Left cardiac atrium (tissue), 4 donors: Measurements from ENCODE around the gene RRP1. TPM values are rescaled to one million over a fixed set of nuclear protein-coding genes. Genes with fewer than 3 reads are reported as not detected.
A peak's percentile ranks its signal among the peaks of the same experiment; 100 is the strongest.

Experiments
- ATAC-seq, 2 donors: fragments of 200-7000 bp; cut with Tn5 transposase; one replicate each; pipeline ENCODE4 v1.9.1; 2020; ENCODE audit warnings: mild to moderate bottlenecking in 2 of 2, moderate library complexity in 2 of 2
- DNase-seq: peaks from one replicate; pipeline ENCODE4 v3.0.0-alpha.2; 2020
- intact Hi-C, 2 donors: fragments of 100-400 bp; cut with DNase I; formaldehyde crosslinking; loops; one replicate each; pipeline versions ENCODE4 v1.14.1 to v1.15.1; 2022 to 2023
- total RNA-seq, 2 donors: library from RNA; stranded (reverse); fragmentation: NEBNext Ultra II Directional; extraction: Animal tissue kit (Norgen Biotek cat#: 25700); gene quantifications; one replicate each; pipeline ENCODE4 v1.2.1, GENCODE V29; 2021
- donor health status: DM: no; HTN: yes; CAD: no.
- donor health status: DM: no; HTN: yes; CAD: no; lungs with severe emphysema.
- donor health status: DM: yes; HTN: yes; CAD: no.
- donor health status: Dilated cardiomyopathy.

Gene RRP1
- total RNA-seq, 2 donors from 2014 or later = 10.6 to 14.9 TPM

- ATAC-seq = no peak
- no peak for DNase-seq
- intact Hi-C loops = no loop called here
Measured at GRCh38 chr21:43794311-43794710, 4.9 kb downstream of the RRP1 start.

GRCh38 chr21:43794857-43795256, 5.5 kb downstream of the RRP1 start:
- intact Hi-C loops = no loop called here
- no peak for ATAC-seq

GRCh38 chr21:43797415-43797814, 8.0 kb downstream of the RRP1 start:
- no peak for ATAC-seq
- intact Hi-C loops = no loop called here
- DNase-seq = no peak

More at GRCh38 chr21:43794857-43795256, 5.5 kb downstream of the RRP1 start:
- DNase-seq = no peak

- DNase-seq (peak; percentile 14), ATAC-seq (no peak)
- intact Hi-C loops = no loop called here
Measured at GRCh38 chr21:43797925-43798715, 8.7 kb downstream of the RRP1 start.

GRCh38 chr21:43799301-43799840, 10.0 kb downstream of the RRP1 start:
- intact Hi-C loops = no loop called here
- ATAC-seq (no peak), DNase-seq (peak; percentile 16)

- no peak for DNase-seq
- no peak for ATAC-seq
- intact Hi-C loops = loop anchor here in 1 of 2 donors (10.0 kb wide), 1 partner anchor 185 kb away; no protein-coding TSS in a partner anchor
Measured at GRCh38 chr21:43800124-43800523, 10.7 kb downstream of the RRP1 start.

GRCh38 chr21:43800566-43800965, 11.2 kb downstream of the RRP1 start:
- ATAC-seq = no peak

GRCh38 chr21:43801006-43801783, 11.8 kb downstream of the RRP1 start:
- DNase-seq = peak; percentile 15
- intact Hi-C loops = loop anchor here in 1 of 2 donors (10.0 kb wide), 1 partner anchor 184 kb away; no protein-coding TSS in a partner anchor
- no peak for ATAC-seq

More at GRCh38 chr21:43800566-43800965, 11.2 kb downstream of the RRP1 start:
- no peak for DNase-seq
- intact Hi-C loops = loop anchor here in 1 of 2 donors (10.0 kb wide), 1 partner anchor 184 kb away; no protein-coding TSS in a partner anchor

- ATAC-seq (no peak), DNase-seq (peak; percentile 14)
- intact Hi-C loops = loop anchor here in 1 of 2 donors (10.0 kb wide), 1 partner anchor 182 kb away; no protein-coding TSS in a partner anchor
Measured at GRCh38 chr21:43802713-43803313, 13.4 kb downstream of the RRP1 start.

GRCh38 chr21:43803558-43804300, 14.4 kb downstream of the RRP1 start:
- DNase-seq = no peak
- no peak for ATAC-seq
- intact Hi-C loops = loop anchor here in 1 of 2 donors (10.0 kb wide), 1 partner anchor 181 kb away; no protein-coding TSS in a partner anchor

GRCh38 chr21:43805275-43805800, 16.0 kb downstream of the RRP1 start:
- ATAC-seq (no peak), DNase-seq (no peak)
- intact Hi-C loops = loop anchor here in 1 of 2 donors (10.0 kb wide), 1 partner anchor 179 kb away; no protein-coding TSS in a partner anchor

- ATAC-seq (no peak), DNase-seq (peak; percentile 17)
- intact Hi-C loops = loop anchor here in 1 of 2 donors (10.0 kb wide), 1 partner anchor 179 kb away; no protein-coding TSS in a partner anchor
Measured at GRCh38 chr21:43806017-43806710, 16.8 kb downstream of the RRP1 start.

- ATAC-seq (no peak), DNase-seq (peak; percentile 17)
- intact Hi-C loops = loop anchor here in 1 of 2 donors (10.0 kb wide), 1 partner anchor 176 kb away; no protein-coding TSS in a partner anchor
Measured at GRCh38 chr21:43808367-43808766, 19.0 kb downstream of the RRP1 start.

- intact Hi-C loops = loop anchor here in 1 of 2 donors (10.0 kb wide), 1 partner anchor 176 kb away; no protein-coding TSS in a partner anchor
- ATAC-seq (no peak), DNase-seq (no peak)
Measured at GRCh38 chr21:43808832-43809251, 19.5 kb downstream of the RRP1 start.

GRCh38 chr21:43809346-43809799, 20.0 kb downstream of the RRP1 start:
- intact Hi-C loops = loop anchor here in 1 of 2 donors (10.0 kb wide), 1 partner anchor 175 kb away; no protein-coding TSS in a partner anchor
- no peak for ATAC-seq

GRCh38 chr21:43809853-43810504, 20.6 kb downstream of the RRP1 start:
- intact Hi-C loops = loop anchor here (5.0 to 10.0 kb wide), 4 partner anchors 55 to 175 kb away; partner anchors contain the start of gene AGPAT3 (in 1 of the 2)
- DNase-seq = no peak
- ATAC-seq = no peak

More at GRCh38 chr21:43809346-43809799, 20.0 kb downstream of the RRP1 start:
- no peak for DNase-seq
